B cell (primary cell): ENCODE measurements around the gene OPN4.

Source experiments
- CTCF ChIP-seq: fragments of 200-600 bp; IDR thresholded peaks from one replicate; pipeline ENCODE4 v1.8.0; 2022; ENCODE audit warnings: antibody characterized with exemption, mild to moderate bottlenecking
- EZH2 ChIP-seq: IDR thresholded peaks from 2 replicates; pipeline ENCODE4 v1.6.1; 2012; ENCODE audit warnings: borderline replicate concordance, low read depth, mild to moderate bottlenecking, moderate library complexity, low read length; ENCODE audit not compliant: insufficient read depth, poor library complexity, severe bottlenecking

DNA sequence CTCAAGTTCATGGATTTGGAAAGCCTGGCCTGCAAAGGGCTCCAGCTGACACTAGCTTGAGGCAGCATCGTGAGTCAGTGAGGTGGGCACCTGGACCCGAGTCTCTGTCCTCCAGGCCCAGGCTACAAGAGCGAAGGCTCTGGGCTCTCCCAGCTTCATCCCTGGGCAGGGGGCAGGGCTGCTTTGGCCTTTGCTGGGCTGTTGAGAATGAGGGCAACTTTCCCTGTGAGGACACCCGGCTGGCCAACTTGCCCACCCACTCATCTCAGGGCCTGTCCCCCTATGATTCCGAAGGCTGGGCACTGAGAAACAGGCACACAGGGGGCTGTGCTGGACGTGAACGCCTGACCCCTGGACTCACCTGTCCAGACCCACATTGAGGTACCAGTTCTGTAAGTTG, 38.3 kb downstream of the OPN4 start:
- TF ChIP-seq CTCF: no peak
- no peak for TF ChIP-seq EZH2
